Trophoblast cell (in vitro differentiated cells and primary cell): Measurements from ENCODE around the gene ITPK1.
A peak's percentile ranks its signal among the peaks of the same experiment; 100 is the strongest.
"Not testable (repeated sequence)": the region's sequence is repeated elsewhere in the genome, so short reads cannot be mapped to it uniquely, and the experiment has no call there.

ENCODE experiments used
- DNase-seq, 2 donors: peaks; one replicate each; pipeline ENCODE4 v3.0.0-alpha.2; 2016
- H2AFZ ChIP-seq: 2 replicates; pipeline ENCODE4 v1.6.1; 2013; ENCODE audit warnings: low read length, moderate library complexity, mild to moderate bottlenecking; ENCODE audit not compliant: insufficient read depth, poor library complexity
- H2AK5ac ChIP-seq: 2 replicates; pipeline ENCODE4 v1.6.1; 2013; ENCODE audit warnings: mild to moderate bottlenecking, low read length
- H2BK120ac ChIP-seq: 2 replicates; pipeline ENCODE4 v1.6.1; 2013; ENCODE audit warnings: low read length, mild to moderate bottlenecking, moderate library complexity; ENCODE audit not compliant: insufficient read depth, poor library complexity
- H2BK12ac ChIP-seq: 2 replicates; pipeline ENCODE4 v1.6.1; 2013; ENCODE audit warnings: mild to moderate bottlenecking, low read length, moderate library complexity
- H2BK5ac ChIP-seq: 2 replicates; pipeline ENCODE4 v1.6.1; 2013; ENCODE audit warnings: low read length, low read depth, moderate library complexity, mild to moderate bottlenecking; ENCODE audit not compliant: poor library complexity
- H3K14ac ChIP-seq: 2 replicates; pipeline ENCODE4 v1.6.1; 2013; ENCODE audit warnings: mild to moderate bottlenecking, low read length
- H3K18ac ChIP-seq: 2 replicates; pipeline ENCODE4 v1.6.1; 2013; ENCODE audit warnings: mild to moderate bottlenecking, low read length
- H3K23ac ChIP-seq: 2 replicates; pipeline ENCODE4 v1.6.1; 2013; ENCODE audit warnings: low read length
- H3K27ac ChIP-seq: 2 replicates; pipeline ENCODE4 v1.5.1; 2013; ENCODE audit warnings: low read depth, mild to moderate bottlenecking, inconsistent platforms, low read length, moderate library complexity
- H3K27me3 ChIP-seq: 2 replicates; pipeline ENCODE4 v1.6.1; 2013; ENCODE audit warnings: inconsistent platforms, mild to moderate bottlenecking, low read length, moderate library complexity; ENCODE audit not compliant: insufficient read depth
- H3K36me3 ChIP-seq, 2 experiments: 1 replicate in 1 of 2; 2 replicates in 1 of 2; pipeline ENCODE4 v1.6.1; 2013; ENCODE audit warnings: low read length in 2 of 2, mild to moderate bottlenecking in 2 of 2, moderate library complexity in 1 of 2; ENCODE audit not compliant: insufficient read depth in 2 of 2, control insufficient read depth in 1 of 2
- H3K4ac ChIP-seq: 2 replicates; pipeline ENCODE4 v1.6.1; 2013; ENCODE audit warnings: low read depth, mild to moderate bottlenecking, low read length, moderate library complexity
- H3K4me1 ChIP-seq, 2 experiments: 1 replicate in 1 of 2; 2 replicates in 1 of 2; pipeline ENCODE4 v1.6.1; 2013; ENCODE audit warnings: low read length in 2 of 2, mild to moderate bottlenecking in 2 of 2, moderate library complexity in 1 of 2; ENCODE audit not compliant: insufficient read depth in 2 of 2, control insufficient read depth in 1 of 2
- H3K4me2 ChIP-seq: 2 replicates; pipeline ENCODE4 v1.6.1; 2013; ENCODE audit warnings: inconsistent platforms, mild to moderate bottlenecking, low read length, moderate library complexity
- H3K4me3 ChIP-seq: 2 replicates; pipeline ENCODE4 v1.5.1; 2013; ENCODE audit warnings: mild to moderate bottlenecking, low read depth, low read length, inconsistent platforms
- H3K79me1 ChIP-seq: one replicate; pipeline ENCODE4 v1.6.1; 2013; ENCODE audit warnings: low read length
- H3K79me2 ChIP-seq: 2 replicates; pipeline ENCODE4 v1.6.1; 2013; ENCODE audit warnings: low read length, mild to moderate bottlenecking; ENCODE audit not compliant: control insufficient read depth, insufficient read depth, poor library complexity
- H3K9ac ChIP-seq: 2 replicates; pipeline ENCODE4 v1.6.1; 2013; ENCODE audit warnings: mild to moderate bottlenecking, low read length
- H3K9me3 ChIP-seq: 2 replicates; pipeline ENCODE4 v1.6.1; 2013; ENCODE audit warnings: low read depth, mild to moderate bottlenecking, control low read depth, inconsistent platforms, low read length; ENCODE audit not compliant: insufficient read depth
- H4K12ac ChIP-seq: 2 replicates; pipeline ENCODE4 v1.6.1; 2013; ENCODE audit warnings: low read depth, mild to moderate bottlenecking, low read length, moderate library complexity
- H4K8ac ChIP-seq: 2 replicates; pipeline ENCODE4 v1.6.1; 2013; ENCODE audit warnings: low read depth, mild to moderate bottlenecking, low read length, moderate library complexity
- H4K91ac ChIP-seq: one replicate; pipeline ENCODE4 v1.6.1; 2013; ENCODE audit warnings: low read depth, mild to moderate bottlenecking, low read length, moderate library complexity
- WGBS: extraction: QIAGEN DNeasy Blood & Tissue Kit; methylation state at CpG from one replicate; pipeline ENCODE4 v1.1.7; 2013; ENCODE audit warnings: missing lambda C conversion rate; ENCODE audit not compliant: insufficient read length, insufficient coverage; ENCODE audit errors: extremely low coverage; 5-methylcytosine and 5-hydroxymethylcytosine counted together

Gene ITPK1

DNA sequence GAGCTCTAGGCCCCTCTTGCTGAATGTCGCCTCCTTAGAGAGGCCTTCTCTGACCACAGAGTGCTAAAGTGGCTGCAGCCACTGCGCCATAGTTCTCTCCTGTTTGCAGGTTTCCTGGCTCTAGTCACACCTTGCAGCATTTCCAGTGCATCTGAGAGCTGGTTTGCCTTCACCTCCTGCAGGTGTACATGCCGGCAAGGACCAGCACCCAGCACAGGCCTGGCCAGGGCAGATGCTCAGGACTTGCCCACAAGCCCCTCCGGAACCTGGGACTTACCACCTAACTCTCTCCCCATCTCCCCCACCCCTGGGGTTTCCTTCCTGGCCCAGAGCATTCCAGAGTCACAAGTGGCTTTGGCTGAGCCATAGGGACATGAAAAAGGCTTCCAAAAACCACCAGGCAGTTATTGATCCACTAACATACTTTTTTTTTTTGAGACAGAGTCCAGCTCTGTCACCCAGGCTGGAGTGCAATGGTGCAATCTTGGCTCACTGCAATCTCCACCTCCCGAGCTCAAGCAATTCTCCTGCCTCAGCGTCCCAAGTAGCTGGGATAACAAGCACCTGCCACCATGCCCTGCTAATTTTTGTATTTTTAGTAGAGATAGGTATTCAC, 9.1 kb downstream of the ITPK1 start:
- Histone ChIP-seq H3K79me1 (peaks cover 1% of the 10 kb centered on the region), H2BK12ac (no peak overlapping the region), H3K4me2 (no peak overlapping the region), H3K4me1 (peaks cover 0 to 6% of the 10 kb centered on the region in 2 experiments), H3K18ac (no peak overlapping the region), H4K12ac (no peak overlapping the region), H3K9ac (no peak overlapping the region), H3K4ac (no peak overlapping the region), H3K27me3 (no peaks in the 10 kb centered on the region), H4K91ac (no peak overlapping the region), H3K36me3 (no peaks in the 10 kb centered on the region), H3K14ac (no peak overlapping the region), H4K8ac (no peak overlapping the region), H3K27ac (no peak overlapping the region), H3K23ac (no peak overlapping the region), H3K79me2 (no peaks in the 10 kb centered on the region), H3K9me3 (no peaks in the 10 kb centered on the region), H2BK120ac (no peak overlapping the region), H2AK5ac (no peak overlapping the region), H3K4me3 (no peak overlapping the region), H2BK5ac (no peak overlapping the region), H2AFZ (no peak overlapping the region)
- no peak for DNase-seq
- WGBS = no CpG with 5 or more reads among the region's 6 CpGs

DNA sequence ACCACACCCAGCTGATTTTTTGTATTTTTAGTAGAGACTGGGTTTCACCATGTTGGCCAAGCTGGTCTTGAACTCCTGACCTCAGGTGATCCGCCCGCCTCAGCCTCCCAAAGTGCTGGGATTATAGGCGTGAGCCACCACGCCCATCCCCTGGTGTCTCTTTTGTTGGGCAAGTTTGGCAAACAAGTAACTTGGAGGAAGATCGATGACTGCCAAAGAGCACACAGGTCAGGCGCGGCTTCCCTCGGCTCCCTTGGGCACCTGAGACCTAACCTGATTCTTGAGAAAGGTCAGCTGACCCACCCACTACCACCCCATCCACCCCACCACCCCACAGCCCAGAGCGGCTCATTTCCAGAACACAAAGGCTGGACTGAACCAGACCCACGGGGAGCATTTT, 9.9 kb downstream of the ITPK1 start:
- WGBS = no CpG with 5 or more reads among the region's 10 CpGs
- not testable (repeated sequence) for H2BK5ac ChIP-seq, H4K91ac ChIP-seq

DNA sequence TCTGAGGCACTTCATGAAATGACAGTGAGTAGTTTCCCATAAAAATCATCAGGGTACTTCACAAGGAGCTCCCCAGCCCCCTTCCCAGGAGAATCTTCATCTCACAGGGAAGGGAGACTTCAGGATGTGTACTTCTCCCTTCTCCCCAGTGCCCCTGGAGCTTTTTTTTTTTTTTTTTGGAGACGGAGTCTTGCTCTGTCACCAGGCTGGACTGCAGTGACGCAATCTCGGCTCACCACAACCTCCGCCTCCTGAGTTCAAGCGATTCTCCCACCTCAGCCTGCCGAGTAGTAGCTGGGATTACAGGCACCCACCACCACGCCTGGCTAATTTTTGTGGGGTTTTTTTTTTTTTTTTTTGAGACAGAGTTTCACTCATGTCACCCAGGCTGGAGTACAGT, 10.4 kb downstream of the ITPK1 start:
- peaks cover 1% of the 10 kb centered on the region for H3K79me1 ChIP-seq
- H3K36me3 ChIP-seq = no peaks in the 10 kb centered on the region
- H2AK5ac ChIP-seq = no peak overlapping the region
- no peak overlapping the region for H4K8ac ChIP-seq
- H3K18ac ChIP-seq = no peak overlapping the region
- H3K27ac ChIP-seq = no peak overlapping the region
- H3K4me1 ChIP-seq = peaks cover 4 to 8% of the 10 kb centered on the region in 2 experiments
- H4K91ac ChIP-seq = no peak overlapping the region
- peak; percentile 60 to 74 for DNase-seq
- WGBS = no CpG with 5 or more reads among the region's 7 CpGs
- no peak overlapping the region for H3K9ac ChIP-seq
- H4K12ac ChIP-seq = no peak overlapping the region
- no peak overlapping the region for H3K4me2 ChIP-seq
- no peak overlapping the region for H2BK120ac ChIP-seq
- no peak overlapping the region for H3K23ac ChIP-seq
- no peaks in the 10 kb centered on the region for H3K27me3 ChIP-seq
- H2BK5ac ChIP-seq = no peak overlapping the region
- no peak overlapping the region for H3K4ac ChIP-seq
- H3K14ac ChIP-seq = no peak overlapping the region
- no peak overlapping the region for H3K4me3 ChIP-seq
- H3K79me2 ChIP-seq = no peaks in the 10 kb centered on the region
- H2AFZ ChIP-seq = no peak overlapping the region
- no peaks in the 10 kb centered on the region for H3K9me3 ChIP-seq
- no peak overlapping the region for H2BK12ac ChIP-seq

More for the DNA sequence above, 9.9 kb downstream of the ITPK1 start:
- H2AK5ac ChIP-seq, H3K14ac ChIP-seq, H2AFZ ChIP-seq, DNase-seq, H3K4me2 ChIP-seq, H4K12ac ChIP-seq, H3K36me3 ChIP-seq, H2BK120ac ChIP-seq, H3K4me1 ChIP-seq, H3K4me3 ChIP-seq, H2BK12ac ChIP-seq, H3K79me2 ChIP-seq, H3K79me1 ChIP-seq, H3K27ac ChIP-seq, H3K9me3 ChIP-seq, H3K18ac ChIP-seq, H4K8ac ChIP-seq, H3K4ac ChIP-seq, H3K23ac ChIP-seq, H3K9ac ChIP-seq, H3K27me3 ChIP-seq: not testable (repeated sequence)

DNA sequence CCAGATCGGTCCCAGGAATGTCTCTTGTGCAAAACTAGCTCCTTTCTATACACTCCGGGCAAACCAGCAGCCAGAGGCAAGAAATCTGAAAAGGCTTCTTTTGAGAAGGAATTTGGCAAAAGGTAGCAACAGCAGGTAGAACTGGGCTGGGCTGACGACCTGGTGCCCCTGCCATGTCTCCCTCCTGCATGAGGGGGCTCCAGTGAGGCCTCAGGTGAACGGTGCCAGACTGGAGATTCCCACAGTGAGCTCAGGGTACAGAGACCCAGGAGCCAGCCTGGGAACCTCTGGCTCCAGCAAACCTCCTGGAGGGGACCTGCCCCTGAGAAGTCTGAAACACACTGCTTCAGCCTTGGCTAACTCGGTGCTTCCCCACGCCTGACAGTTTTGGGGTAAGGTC, 10.8 kb downstream of the ITPK1 start:
- H3K4ac ChIP-seq = no peak overlapping the region
- no peak overlapping the region for H3K4me2 ChIP-seq
- H3K18ac ChIP-seq = no peak overlapping the region
- no peak overlapping the region for H2AK5ac ChIP-seq
- H3K9ac ChIP-seq = no peak overlapping the region
- no peak overlapping the region for H2BK5ac ChIP-seq
- H2BK120ac ChIP-seq = no peak overlapping the region
- H3K14ac ChIP-seq = no peak overlapping the region
- peak; percentile 87 to 93 for DNase-seq
- no peaks in the 10 kb centered on the region for H3K9me3 ChIP-seq
- no peak overlapping the region for H4K12ac ChIP-seq
- H3K79me2 ChIP-seq = no peaks in the 10 kb centered on the region
- no peaks in the 10 kb centered on the region for H3K36me3 ChIP-seq
- peaks cover 1% of the 10 kb centered on the region for H3K79me1 ChIP-seq
- no peaks in the 10 kb centered on the region for H3K27me3 ChIP-seq
- no peak overlapping the region for H3K23ac ChIP-seq
- no peak overlapping the region for H2AFZ ChIP-seq
- no CpG with 5 or more reads among the region's 6 CpGs for WGBS
- peaks cover 8 to 12% of the 10 kb centered on the region in 2 experiments for H3K4me1 ChIP-seq
- H4K8ac ChIP-seq = no peak overlapping the region
- no peak overlapping the region for H3K27ac ChIP-seq
- H2BK12ac ChIP-seq = no peak overlapping the region
- no peak overlapping the region for H4K91ac ChIP-seq
- H3K4me3 ChIP-seq = no peak overlapping the region
